Measurements from ENCODE around the gene NEK7. TPM values are rescaled to one million over a fixed set of nuclear protein-coding genes. Genes with fewer than 3 reads are reported as not detected.

The NEK7 gene
- total RNA-seq, 1 donor from 2014 or later = 44.9 TPM

DNA sequence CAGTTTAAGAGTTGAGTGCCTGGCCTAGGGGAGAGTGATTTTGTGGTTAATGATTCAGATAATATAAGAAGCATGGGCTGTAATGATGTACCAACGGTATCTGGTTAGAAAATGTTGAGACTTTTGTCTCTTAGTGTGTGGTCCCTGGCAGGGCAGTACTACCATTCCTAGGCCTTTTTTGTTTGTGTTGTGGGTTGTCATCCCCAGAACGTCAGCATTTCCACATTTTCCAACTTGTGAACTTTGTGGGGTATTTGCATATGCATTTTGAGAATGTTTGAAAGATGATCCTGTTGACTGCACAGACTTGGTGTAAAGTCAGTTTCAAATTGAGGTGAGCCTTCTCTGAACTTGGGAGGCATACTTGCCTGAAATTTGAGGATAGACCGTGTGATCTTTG is 11.4 kb downstream of the NEK7 start:
- H3K36me3 Mint-ChIP-seq (ENCODE audit: low read depth, unreplicated experiment) = no peaks in the 10 kb centered on the region
- H3K27ac Mint-ChIP-seq (ENCODE audit: unreplicated experiment) = no peak overlapping the region
- TF ChIP-seq, protein P1, sequence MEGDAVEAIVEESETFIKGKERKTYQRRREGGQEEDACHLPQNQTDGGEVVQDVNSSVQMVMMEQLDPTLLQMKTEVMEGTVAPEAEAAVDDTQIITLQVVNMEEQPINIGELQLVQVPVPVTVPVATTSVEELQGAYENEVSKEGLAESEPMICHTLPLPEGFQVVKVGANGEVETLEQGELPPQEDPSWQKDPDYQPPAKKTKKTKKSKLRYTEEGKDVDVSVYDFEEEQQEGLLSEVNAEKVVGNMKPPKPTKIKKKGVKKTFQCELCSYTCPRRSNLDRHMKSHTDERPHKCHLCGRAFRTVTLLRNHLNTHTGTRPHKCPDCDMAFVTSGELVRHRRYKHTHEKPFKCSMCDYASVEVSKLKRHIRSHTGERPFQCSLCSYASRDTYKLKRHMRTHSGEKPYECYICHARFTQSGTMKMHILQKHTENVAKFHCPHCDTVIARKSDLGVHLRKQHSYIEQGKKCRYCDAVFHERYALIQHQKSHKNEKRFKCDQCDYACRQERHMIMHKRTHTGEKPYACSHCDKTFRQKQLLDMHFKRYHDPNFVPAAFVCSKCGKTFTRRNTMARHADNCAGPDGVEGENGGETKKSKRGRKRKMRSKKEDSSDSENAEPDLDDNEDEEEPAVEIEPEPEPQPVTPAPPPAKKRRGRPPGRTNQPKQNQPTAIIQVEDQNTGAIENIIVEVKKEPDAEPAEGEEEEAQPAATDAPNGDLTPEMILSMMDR (IDR thresholded peaks at IDR 0.05; ENCODE audit: unreplicated experiment) = no peak
- DNase-seq (ENCODE audit: low spot score) = no peak
- peaks cover 47% of the 10 kb centered on the region for H3K4me1 Mint-ChIP-seq (ENCODE audit: unreplicated experiment)
- peaks cover 1% of the 10 kb centered on the region for H3K27me3 Mint-ChIP-seq (ENCODE audit: unreplicated experiment)
- no peaks in the 10 kb centered on the region for H3K9me3 Mint-ChIP-seq (ENCODE audit: unreplicated experiment)
- H3K4me3 Mint-ChIP-seq (ENCODE audit: unreplicated experiment) = no peak overlapping the region

DNA sequence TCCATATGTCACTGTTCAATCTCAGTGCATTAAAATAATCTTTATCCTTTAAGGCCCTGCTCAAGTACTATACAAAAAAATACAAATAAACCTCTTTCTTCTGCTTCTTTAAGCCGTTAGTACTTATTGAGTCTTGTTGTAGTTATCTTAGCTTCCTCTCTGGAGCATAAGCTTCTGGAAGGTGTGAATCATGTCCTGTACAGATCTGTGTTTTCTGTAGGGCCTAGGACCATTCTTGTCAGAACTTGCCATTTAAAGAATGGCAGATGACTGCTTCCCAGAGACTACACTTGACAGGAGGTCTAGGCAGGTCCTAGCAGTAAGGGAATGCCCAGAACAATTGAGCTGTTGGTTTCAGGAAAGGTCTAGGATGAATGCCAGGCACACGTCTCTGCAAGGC is 12.9 kb downstream of the NEK7 start:
- peaks cover 1% of the 10 kb centered on the region for H3K27me3 Mint-ChIP-seq (ENCODE audit: unreplicated experiment)
- H3K9me3 Mint-ChIP-seq (ENCODE audit: unreplicated experiment) = no peaks in the 10 kb centered on the region
- peaks cover 54% of the 10 kb centered on the region for H3K4me1 Mint-ChIP-seq (ENCODE audit: unreplicated experiment)
- H3K36me3 Mint-ChIP-seq (ENCODE audit: low read depth, unreplicated experiment) = no peaks in the 10 kb centered on the region
- TF ChIP-seq, protein P1 (IDR thresholded peaks at IDR 0.05; ENCODE audit: unreplicated experiment) = no peak
- H3K27ac Mint-ChIP-seq (ENCODE audit: unreplicated experiment) = peak overlapping the region; percentile 8
- no peak for DNase-seq (ENCODE audit: low spot score)
- no peak overlapping the region for H3K4me3 Mint-ChIP-seq (ENCODE audit: unreplicated experiment)

GRCh38 chr1:198171667-198172540 is 15.1 kb downstream of the NEK7 start:
- H3K27ac Mint-ChIP-seq (ENCODE audit: unreplicated experiment) = peak overlapping the region; percentile 85
- no peak for DNase-seq (ENCODE audit: low spot score)
- H3K27me3 Mint-ChIP-seq (ENCODE audit: unreplicated experiment) = peaks cover 1% of the 10 kb centered on the region
- no peaks in the 10 kb centered on the region for H3K36me3 Mint-ChIP-seq (ENCODE audit: low read depth, unreplicated experiment)
- H3K9me3 Mint-ChIP-seq (ENCODE audit: unreplicated experiment) = no peaks in the 10 kb centered on the region
- TF ChIP-seq, protein P1 (IDR thresholded peaks at IDR 0.05; ENCODE audit: unreplicated experiment) = no peak
- H3K4me3 Mint-ChIP-seq (ENCODE audit: unreplicated experiment) = no peak overlapping the region
- peaks cover 54% of the 10 kb centered on the region for H3K4me1 Mint-ChIP-seq (ENCODE audit: unreplicated experiment)

DNA sequence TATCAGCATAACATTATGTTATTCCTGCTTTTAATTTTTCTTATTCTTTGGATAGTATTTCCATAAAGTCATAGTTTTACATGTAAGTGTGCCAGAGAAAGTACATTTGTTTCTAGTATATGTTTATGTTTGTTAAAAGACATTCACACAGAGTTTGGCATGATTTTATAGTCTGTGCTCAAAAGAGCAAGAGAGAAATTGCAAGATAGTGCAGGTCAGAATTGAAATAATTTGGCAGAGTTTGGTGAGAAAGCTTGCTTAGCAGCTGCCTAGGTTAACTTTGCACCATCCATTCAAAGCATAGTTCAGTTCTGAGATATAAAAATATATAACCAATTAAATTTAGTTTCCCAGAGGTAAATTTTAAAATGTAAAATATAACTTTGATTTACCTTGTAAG is 17.0 kb downstream of the NEK7 start:
- Mint-ChIP-seq H3K27me3 (ENCODE audit: unreplicated experiment) (peaks cover 1% of the 10 kb centered on the region), H3K9me3 (ENCODE audit: unreplicated experiment) (no peaks in the 10 kb centered on the region), H3K4me3 (ENCODE audit: unreplicated experiment) (no peak overlapping the region), H3K4me1 (ENCODE audit: unreplicated experiment) (peaks cover 45% of the 10 kb centered on the region), H3K27ac (ENCODE audit: unreplicated experiment) (no peak overlapping the region), H3K36me3 (ENCODE audit: low read depth, unreplicated experiment) (no peaks in the 10 kb centered on the region)
- TF ChIP-seq, protein P1 (IDR thresholded peaks at IDR 0.05; ENCODE audit: unreplicated experiment) = no peak
- no peak for DNase-seq (ENCODE audit: low spot score)

DNA sequence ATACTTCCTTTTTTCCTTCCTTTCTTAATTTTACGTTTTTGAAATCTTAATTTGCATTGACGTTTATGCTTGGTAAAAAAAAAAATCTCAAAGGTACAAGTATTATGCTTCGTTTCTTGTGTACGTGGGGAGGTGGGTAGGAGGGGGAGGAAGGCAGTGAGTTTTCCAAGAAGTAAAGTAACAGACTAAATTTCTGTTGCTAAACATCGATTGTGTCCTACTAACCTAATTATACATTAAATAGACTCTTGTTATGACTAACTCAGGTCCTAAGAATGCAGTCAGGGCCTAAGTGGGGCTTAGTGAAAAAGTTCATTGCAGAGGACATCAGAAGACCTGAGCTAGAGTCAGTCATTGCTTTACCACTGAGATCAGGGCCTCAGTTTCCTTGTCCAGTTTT is 17.5 kb downstream of the NEK7 start:
- no peak overlapping the region for H3K4me3 Mint-ChIP-seq (ENCODE audit: unreplicated experiment)
- DNase-seq (ENCODE audit: low spot score) = no peak
- peaks cover 1% of the 10 kb centered on the region for H3K27me3 Mint-ChIP-seq (ENCODE audit: unreplicated experiment)
- TF ChIP-seq, protein P1 (IDR thresholded peaks at IDR 0.05; ENCODE audit: unreplicated experiment) = no peak
- no peaks in the 10 kb centered on the region for H3K9me3 Mint-ChIP-seq (ENCODE audit: unreplicated experiment)
- no peaks in the 10 kb centered on the region for H3K36me3 Mint-ChIP-seq (ENCODE audit: low read depth, unreplicated experiment)
- H3K4me1 Mint-ChIP-seq (ENCODE audit: unreplicated experiment) = peaks cover 46% of the 10 kb centered on the region
- H3K27ac Mint-ChIP-seq (ENCODE audit: unreplicated experiment) = no peak overlapping the region

All from endothelial cell (in vitro differentiated cells).